ENCODE results near the gene PSMD1.

Gene PSMD1

GRCh38 chr2:231186325-231186724 is 129.7 kb downstream of the PSMD1 start:
- TF ChIP-seq FOXP2 (optimal IDR thresholded peaks at IDR 0.05; ENCODE audit: borderline replicate concordance, extremely low read depth, extremely low read length, insufficient read depth): no peak

- TF ChIP-seq FOXP2 (optimal IDR thresholded peaks at IDR 0.05; ENCODE audit: borderline replicate concordance, extremely low read depth, extremely low read length, insufficient read depth) (no peak), SIN3A (IDR thresholded peaks at IDR 0.05; ENCODE audit: borderline replicate concordance, insufficient read depth, low read length) (no peak), POLR2AphosphoS5 (IDR thresholded peaks at IDR 0.05; ENCODE audit: low read depth, low read length) (no peak), TAF1 (IDR thresholded peaks at IDR 0.05; ENCODE audit: borderline replicate concordance, insufficient read depth, low read length) (no peak), REST (IDR thresholded peaks at IDR 0.05; ENCODE audit: insufficient read depth in 1 of 2, low read depth in 2 of 2, low read length in 2 of 2) (no peak)
These were observed 131.3 kb downstream of the PSMD1 start for GRCh38 chr2:231187736-231188505.

GRCh38 chr2:231188506-231189170 is 132.0 kb downstream of the PSMD1 start:
- TF ChIP-seq FOXP2 (optimal IDR thresholded peaks at IDR 0.05; ENCODE audit: borderline replicate concordance, extremely low read depth, extremely low read length, insufficient read depth) (no peak), SIN3A (IDR thresholded peaks at IDR 0.05; ENCODE audit: borderline replicate concordance, insufficient read depth, low read length) (no peak), POLR2AphosphoS5 (IDR thresholded peaks at IDR 0.05; ENCODE audit: low read depth, low read length) (no peak), TAF1 (IDR thresholded peaks at IDR 0.05; ENCODE audit: borderline replicate concordance, insufficient read depth, low read length) (no peak), REST (IDR thresholded peaks at IDR 0.05; ENCODE audit: insufficient read depth in 1 of 2, low read depth in 2 of 2, low read length in 2 of 2) (no peak)

GRCh38 chr2:231189171-231189530 is 132.5 kb downstream of the PSMD1 start:
- TF ChIP-seq POLR2AphosphoS5 (IDR thresholded peaks at IDR 0.05; ENCODE audit: low read depth, low read length) (no peak), FOXP2 (optimal IDR thresholded peaks at IDR 0.05; ENCODE audit: borderline replicate concordance, extremely low read depth, extremely low read length, insufficient read depth) (no peak)

- TF ChIP-seq TAF1 (IDR thresholded peaks at IDR 0.05; ENCODE audit: borderline replicate concordance, insufficient read depth, low read length): no peak
- TF ChIP-seq POLR2AphosphoS5 (IDR thresholded peaks at IDR 0.05; ENCODE audit: low read depth, low read length): no peak
- no peak for TF ChIP-seq REST (IDR thresholded peaks at IDR 0.05; ENCODE audit: insufficient read depth in 1 of 2, low read depth in 2 of 2, low read length in 2 of 2)
- no peak for TF ChIP-seq FOXP2 (optimal IDR thresholded peaks at IDR 0.05; ENCODE audit: borderline replicate concordance, extremely low read depth, extremely low read length, insufficient read depth)
- TF ChIP-seq SIN3A (IDR thresholded peaks at IDR 0.05; ENCODE audit: borderline replicate concordance, insufficient read depth, low read length): no peak
These were observed 133.2 kb downstream of the PSMD1 start for GRCh38 chr2:231189571-231190495.

Measured in PFSK-1 (cell line).